Liver (tissue), 3 donors: ENCODE results near the gene PTPMT1.

ENCODE experiments used
- ATF3 ChIP-seq: IDR thresholded peaks from 2 replicates; pipeline ENCODE4 v1.6.1; 2016; ENCODE audit warnings: antibody characterized with exemption
- CTCF ChIP-seq: fragments of 150-350 bp; IDR thresholded peaks from 2 replicates; pipeline ENCODE4 v1.5.1; 2017; ENCODE audit warnings: improper control_type of control experiment, low read depth, low read length; ENCODE audit not compliant: missing input control
- EGR1 ChIP-seq, 2 donors: IDR thresholded peaks; 2 replicates each; pipeline ENCODE4 v1.6.1; 2016 to 2018; ENCODE audit warnings: antibody characterized with exemption in 2 of 2, low read depth in 2 of 2
- GABPA ChIP-seq, 2 donors: IDR thresholded peaks in 1 of 2; conservative IDR thresholded peaks in 1 of 2; 2 replicates each; pipeline ENCODE4 v1.6.1; 2016; ENCODE audit warnings: antibody characterized with exemption in 2 of 2, mild to moderate bottlenecking in 1 of 2, moderate library complexity in 1 of 2
- JUND ChIP-seq, 2 donors: IDR thresholded peaks; 2 replicates each; pipeline ENCODE4 v1.6.1; 2016; ENCODE audit warnings: antibody characterized with exemption in 2 of 2
- RAD21 ChIP-seq, 2 donors: IDR thresholded peaks; 2 replicates each; pipeline ENCODE4 v1.6.1; 2016; ENCODE audit warnings: antibody characterized with exemption in 2 of 2, mild to moderate bottlenecking in 2 of 2
- REST ChIP-seq: IDR thresholded peaks from 2 replicates; pipeline ENCODE4 v1.6.1; 2016; ENCODE audit warnings: antibody characterized with exemption, mild to moderate bottlenecking
- RXRA ChIP-seq, 2 donors: IDR thresholded peaks; 2 replicates each; pipeline ENCODE4 v1.6.1; 2017 to 2018; ENCODE audit warnings: antibody characterized with exemption in 2 of 2, mild to moderate bottlenecking in 1 of 2
- SP1 ChIP-seq: IDR thresholded peaks from 2 replicates; pipeline ENCODE4 v1.6.1; 2018; ENCODE audit warnings: antibody characterized with exemption, mild to moderate bottlenecking
- TAF1 ChIP-seq: conservative IDR thresholded peaks from 2 replicates; pipeline ENCODE4 v1.6.1; 2016; ENCODE audit warnings: antibody characterized with exemption, mild to moderate bottlenecking
- donor health status: healthy.
- donor health status: healthy.

DNA sequence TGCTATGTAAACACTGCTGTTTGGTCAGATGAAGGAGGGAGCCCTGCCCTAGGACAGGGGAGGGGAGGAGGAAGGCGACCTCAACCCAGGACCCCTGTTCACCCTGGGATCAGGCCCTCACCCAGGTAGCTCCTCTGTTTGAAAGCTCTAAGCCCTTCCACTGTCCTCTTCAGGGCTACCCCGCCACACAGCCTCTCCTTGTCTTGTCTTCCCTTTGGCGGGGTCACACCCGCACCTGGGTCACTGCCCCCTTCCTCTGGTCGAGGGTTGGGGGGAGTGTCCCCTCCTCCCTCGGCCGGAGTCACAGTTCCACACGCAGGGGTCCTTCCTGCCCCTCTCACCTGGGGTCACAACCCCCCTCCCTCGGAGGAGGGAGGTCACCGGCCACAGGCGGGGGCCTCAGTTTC is 463 bp upstream of the PTPMT1 start:
- no peak for TF ChIP-seq SP1
- no peak for TF ChIP-seq CTCF
- TF ChIP-seq JUND (IDR thresholded peaks at IDR 0.05) = no peak
- peak; percentile 12 to 15 for TF ChIP-seq RXRA (IDR thresholded peaks at IDR 0.05)
- no peak for TF ChIP-seq RAD21 (IDR thresholded peaks at IDR 0.05)
- TF ChIP-seq ATF3 = no peak
- TF ChIP-seq GABPA (IDR thresholded peaks at IDR 0.05 in 1 of 2, conservative IDR thresholded peaks at IDR 0.05 in 1 of 2) = no peak
- TF ChIP-seq TAF1 = no peak
- TF ChIP-seq REST = no peak
- no peak for TF ChIP-seq EGR1 (IDR thresholded peaks at IDR 0.05; ENCODE audit: low read depth in 2 of 2)
